Urothelium cell line (cell line): Measurements from ENCODE around the gene TAF4.
"Not testable (repeated sequence)": the region's sequence is repeated elsewhere in the genome, so short reads cannot be mapped to it uniquely, and the experiment has no call there.

Source experiments
- DNase-seq: peaks from one replicate; pipeline ENCODE4 v3.0.0; 2011; ENCODE audit warnings: low spot score, mixed read lengths
- FAIRE-seq: peaks from 2 replicates; lab custom pipeline; 2011; peaks lifted over from hg19 to GRCh38; lab: Jason Lieb, UNC

TAF4 gene

DNA sequence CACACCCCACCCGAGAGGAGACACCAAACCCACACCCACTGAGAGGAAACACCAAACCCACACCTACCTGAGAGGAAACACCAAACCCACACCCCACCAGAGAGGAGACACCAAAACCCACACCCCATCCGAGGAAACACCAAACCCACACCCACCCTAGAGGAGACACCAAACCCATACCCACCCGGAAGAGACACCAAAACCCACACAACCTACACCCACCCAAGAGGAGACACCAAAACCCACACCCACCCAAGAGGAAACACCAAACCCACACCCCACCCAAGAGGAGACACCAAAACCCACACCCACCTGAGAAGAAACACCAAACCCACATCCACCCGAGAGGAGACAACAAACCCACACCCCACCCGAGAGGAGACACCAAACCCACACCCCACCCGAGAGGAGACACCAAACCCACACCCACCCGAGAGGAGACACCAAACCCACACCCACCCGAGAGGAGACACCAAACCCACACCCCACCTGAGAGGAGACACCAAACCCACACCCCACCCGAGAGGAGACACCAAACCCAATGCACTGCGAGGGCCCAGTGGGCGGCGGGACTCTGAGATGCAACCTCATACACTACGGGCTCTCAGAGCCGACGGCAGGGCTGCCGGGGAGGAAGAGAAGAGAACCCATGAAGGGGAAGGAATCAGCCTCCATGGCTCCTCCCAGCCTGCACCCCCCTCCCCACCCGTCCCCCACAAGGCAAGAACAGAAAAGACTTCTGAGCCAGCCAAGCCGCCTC lies 83.3 kb downstream of the TAF4 start:
- FAIRE-seq (no peak), DNase-seq (no peak)

- FAIRE-seq = peak; percentile 96
- DNase-seq = not testable (repeated sequence)
These were observed 84.0 kb downstream of the TAF4 start for GRCh38 chr20:61981691-61982090.

- peak; percentile 61 for DNase-seq
- FAIRE-seq = peak; percentile 37
These were observed 84.8 kb downstream of the TAF4 start for GRCh38 chr20:61980647-61981583.

DNA sequence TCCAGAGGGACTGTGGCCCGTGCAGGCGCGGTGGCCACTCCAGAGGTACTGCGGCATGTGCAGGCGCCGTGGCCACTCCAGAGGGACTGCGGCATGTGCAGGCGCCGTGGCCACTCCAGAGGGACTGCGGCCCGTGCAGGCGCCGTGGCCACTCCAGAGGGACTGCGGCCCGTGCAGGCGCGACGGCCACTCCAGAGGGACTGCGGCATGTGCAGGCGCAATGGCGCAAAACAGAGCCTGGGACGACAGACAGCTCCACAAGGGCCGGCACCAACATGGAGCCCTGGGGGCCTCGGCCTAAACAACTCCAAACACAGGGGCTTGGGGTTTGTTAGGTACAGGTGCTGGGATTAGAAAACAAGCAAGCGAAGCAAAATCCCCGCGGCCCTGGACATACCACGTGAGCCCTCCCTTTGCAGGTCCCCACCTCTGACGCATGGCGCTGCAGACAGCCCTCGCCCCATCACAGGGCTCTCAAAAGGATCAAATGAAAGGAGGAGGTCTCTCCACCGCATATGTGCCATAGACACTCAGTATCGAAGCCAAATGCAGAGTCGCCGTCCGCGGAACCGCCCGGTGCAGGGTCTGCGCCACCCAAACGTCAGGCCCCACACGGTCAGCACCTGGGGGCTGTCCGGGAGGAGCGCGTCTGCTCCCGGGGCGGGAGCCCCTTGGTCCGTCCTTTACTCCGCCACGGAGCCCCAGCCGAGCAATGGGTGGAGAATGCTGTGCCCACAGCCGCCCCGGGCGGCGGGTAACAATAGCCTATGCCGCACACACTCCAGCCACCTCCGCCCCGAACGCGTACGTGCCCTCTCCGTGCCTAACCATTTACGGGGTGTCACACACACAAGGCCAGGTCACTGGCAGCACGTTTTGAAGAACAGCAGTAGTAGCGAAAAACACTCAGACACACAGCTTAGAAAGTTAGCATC lies 85.7 kb downstream of the TAF4 start:
- DNase-seq (no peak), FAIRE-seq (peak; percentile 50)

- no peak for FAIRE-seq
These were observed 86.6 kb downstream of the TAF4 start for GRCh38 chr20:61979090-61979489.

DNA sequence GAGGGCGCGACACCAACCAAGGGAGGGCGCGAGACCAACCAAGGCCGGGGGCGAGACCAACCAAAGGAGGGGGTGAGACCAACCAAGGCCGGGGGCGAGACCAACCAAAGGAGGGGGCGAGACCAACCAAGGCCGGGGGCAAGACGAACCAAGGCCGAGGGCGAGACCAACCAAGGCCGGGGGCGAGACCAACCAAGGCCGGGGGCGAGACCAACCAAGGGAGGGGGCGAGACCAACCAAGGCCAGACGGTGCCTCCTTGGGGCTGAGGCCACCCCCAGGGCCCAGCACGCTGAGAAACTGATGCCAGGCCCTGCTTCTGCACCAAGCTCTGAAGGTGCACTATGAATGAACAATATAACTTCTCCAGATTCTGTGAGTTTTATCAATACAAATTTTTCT lies 87.2 kb downstream of the TAF4 start:
- FAIRE-seq (no peak), DNase-seq (no peak)

More at GRCh38 chr20:61979090-61979489, 86.6 kb downstream of the TAF4 start:
- DNase-seq = no peak

DNA sequence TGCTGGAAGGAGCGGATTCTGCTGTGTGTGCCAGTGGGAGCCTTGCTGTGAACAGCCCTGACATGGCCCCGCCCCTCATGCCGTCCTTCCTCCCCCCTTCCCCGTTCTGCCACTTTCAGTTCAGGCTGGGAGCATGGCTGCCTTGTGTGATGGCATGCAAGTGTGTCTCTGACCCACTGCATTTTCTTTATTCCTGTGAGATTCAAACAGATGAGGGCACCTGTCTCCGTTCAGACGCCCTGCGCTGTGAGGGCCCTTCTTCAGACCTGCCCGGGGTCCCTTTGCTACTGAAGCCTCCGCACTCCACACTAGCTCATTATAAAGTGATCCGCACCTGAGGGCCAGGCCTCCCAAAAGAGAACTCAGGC lies 88.3 kb downstream of the TAF4 start:
- no peak for FAIRE-seq
- DNase-seq = no peak

DNA sequence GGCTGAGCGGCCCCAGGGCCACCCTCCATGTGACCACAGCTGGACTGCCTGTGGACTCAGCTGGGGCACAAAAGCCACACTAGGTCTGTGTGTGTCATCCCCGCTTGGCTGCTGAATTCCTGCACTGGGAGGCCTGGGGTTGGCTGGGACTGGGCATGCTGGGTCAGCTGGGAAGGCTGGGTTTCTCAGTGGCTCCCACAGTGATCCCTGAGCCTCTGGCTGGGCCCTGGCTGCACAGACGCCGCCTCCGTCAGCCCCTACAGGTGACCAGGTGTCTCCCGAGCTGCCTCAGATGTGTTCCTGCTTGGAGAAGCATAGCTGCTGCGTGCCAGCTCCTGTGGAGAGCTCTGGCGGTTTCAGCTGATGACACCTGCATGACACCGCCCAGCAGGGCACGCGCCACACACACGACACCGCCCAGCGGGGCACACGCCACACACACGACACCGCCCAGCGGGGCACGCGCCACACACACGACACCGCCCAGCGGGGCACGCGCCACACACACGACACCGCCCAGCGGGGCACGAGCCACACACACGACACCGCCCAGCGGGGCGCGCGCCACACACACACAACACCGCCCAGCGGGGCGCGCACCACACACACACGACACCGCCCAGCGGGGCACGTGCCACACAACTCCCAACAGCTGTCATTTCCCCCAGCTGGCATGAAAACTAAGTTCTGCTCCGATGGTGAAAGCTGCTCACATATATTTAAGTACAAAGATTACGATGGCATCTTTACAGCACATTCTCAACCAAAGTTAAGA lies 88.8 kb downstream of the TAF4 start:
- no peak for DNase-seq
- FAIRE-seq = peak; percentile 40

DNA sequence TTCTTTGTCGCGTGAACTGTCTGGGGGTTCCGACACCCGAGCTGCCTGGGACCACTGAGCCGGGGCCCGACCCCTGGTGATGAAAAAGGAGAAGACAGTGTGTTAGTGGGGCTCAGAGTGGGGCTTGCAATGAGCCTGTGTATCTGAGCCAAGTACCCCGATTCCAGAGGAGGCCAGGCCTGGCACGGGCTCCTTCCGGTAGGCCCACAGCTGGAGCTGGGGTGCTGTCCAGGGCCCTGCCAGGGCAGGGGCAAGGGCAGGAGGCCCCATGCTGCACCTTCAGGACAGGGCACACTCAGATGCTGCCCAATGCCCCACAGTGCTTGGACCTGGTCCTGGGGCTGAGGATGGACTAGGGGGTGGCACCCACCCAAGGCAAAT lies 89.4 kb downstream of the TAF4 start:
- FAIRE-seq (peak; percentile 72), DNase-seq (no peak)

DNA sequence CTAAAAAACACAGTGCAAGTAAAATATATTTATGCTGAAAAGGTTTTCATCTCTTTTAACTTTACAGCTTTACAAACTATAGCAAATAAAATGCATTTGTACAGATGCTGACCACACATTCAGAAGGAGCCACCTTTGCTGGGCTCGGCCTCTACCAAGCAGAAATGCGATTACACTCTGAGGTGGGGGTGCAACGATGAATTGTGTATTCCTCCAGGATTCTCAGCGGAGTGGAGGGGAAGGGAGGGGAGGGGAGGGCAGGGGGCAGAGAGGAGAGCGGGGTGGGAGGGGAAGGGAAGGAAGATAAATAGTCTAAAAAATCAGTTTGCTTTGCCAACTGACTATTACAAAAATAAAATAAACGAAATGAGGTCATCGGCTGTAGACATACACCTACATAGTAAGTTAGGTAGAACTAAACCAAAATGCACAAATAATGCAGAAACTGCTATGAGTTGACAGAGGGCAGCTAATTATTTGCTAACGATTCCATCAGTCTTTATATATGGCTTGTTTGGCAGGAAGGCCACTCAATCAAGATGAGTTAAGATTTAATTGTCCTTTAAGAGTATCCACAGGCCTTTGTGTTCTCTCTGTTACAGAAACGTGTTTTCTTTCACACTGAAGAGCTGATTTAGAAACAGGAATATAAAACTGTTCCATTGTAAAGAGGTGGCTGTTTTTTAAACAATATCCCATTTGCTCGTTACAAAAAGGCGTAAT lies 90.1 kb downstream of the TAF4 start:
- no peak for DNase-seq
- FAIRE-seq = no peak

DNA sequence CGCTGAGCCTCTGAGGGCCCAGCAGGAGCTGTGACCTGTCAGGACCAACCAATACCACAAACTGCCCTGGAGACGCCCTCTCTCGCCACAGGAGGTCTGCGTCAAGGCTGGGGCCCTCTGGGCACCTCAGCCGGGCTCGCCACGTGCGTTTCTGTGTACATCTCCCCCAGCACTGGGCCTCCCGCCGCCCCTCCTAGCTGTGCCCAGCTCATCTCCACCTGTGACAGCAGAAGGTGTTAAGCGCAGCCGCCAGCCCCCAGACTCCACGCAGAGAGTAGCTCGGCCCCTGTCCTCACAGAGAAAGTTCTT lies 91.4 kb downstream of the TAF4 start:
- no peak for DNase-seq
- no peak for FAIRE-seq

GRCh38 chr20:61973515-61974356 lies 91.9 kb downstream of the TAF4 start:
- no peak for DNase-seq

GRCh38 chr20:61972636-61973508 lies 92.8 kb downstream of the TAF4 start:
- DNase-seq = no peak

More at GRCh38 chr20:61973515-61974356, 91.9 kb downstream of the TAF4 start:
- FAIRE-seq = no peak

GRCh38 chr20:61971595-61971994 lies 94.1 kb downstream of the TAF4 start:
- DNase-seq, FAIRE-seq: not testable (repeated sequence)

More at GRCh38 chr20:61972636-61973508, 92.8 kb downstream of the TAF4 start:
- peak; percentile 50 for FAIRE-seq

DNA sequence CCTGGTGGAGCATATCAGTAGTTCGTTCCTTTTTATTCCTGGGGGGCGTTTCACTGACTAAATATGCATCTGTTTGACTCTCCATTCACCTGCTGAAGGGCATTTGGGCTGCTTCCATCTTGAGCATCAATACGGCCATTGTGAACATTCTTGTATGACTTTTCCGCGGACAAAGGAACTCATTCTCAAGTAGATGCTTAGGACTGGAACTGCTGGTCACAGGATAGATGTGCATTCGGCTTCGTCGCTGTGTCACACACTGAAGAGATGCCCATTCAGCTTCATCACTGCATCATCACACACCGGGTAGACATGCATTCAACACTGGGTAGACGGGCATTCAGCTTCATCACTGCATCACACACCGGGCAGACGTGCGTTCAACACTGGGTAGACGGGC lies 95.3 kb downstream of the TAF4 start:
- peak; percentile 53 for FAIRE-seq
- no peak for DNase-seq

GRCh38 chr20:61969806-61970205 lies 95.9 kb downstream of the TAF4 start:
- FAIRE-seq = no peak
- no peak for DNase-seq

- no peak for DNase-seq
- FAIRE-seq = no peak
These were observed 96.7 kb downstream of the TAF4 start for GRCh38 chr20:61968932-61969331.
